OCI-LY7 (cell line): Measurements from ENCODE around the gene MBD3L5. TPM values are rescaled to one million over a fixed set of nuclear protein-coding genes. Genes with fewer than 3 reads are reported as not detected.

Experiments
- BruUV-seq: library from RNA; stranded (reverse); fragments of 400-500 nt; replicated peaks from 2 replicates; lab custom pipeline; 2021; lab: Mats Ljungman, UMichigan
- CTCF ChIA-PET: fragments of 300-600 bp; sonication (Branson Sonifier 250); formaldehyde crosslinking; loops from one replicate; lab custom pipeline; 2022; ENCODE audit warnings: antibody characterized with exemption; ENCODE audit not compliant: unreplicated experiment; lab: Charles Lee
- POLR2A ChIA-PET: fragments of 300-600 bp; sonication (Branson Sonifier 250); formaldehyde crosslinking; loops from one replicate; lab custom pipeline; 2022; ENCODE audit warnings: antibody characterized with exemption; lab: Charles Lee
- DNase-seq: peaks from one replicate; pipeline ENCODE4 v3.0.0-alpha.2; 2015; ENCODE audit warnings: low spot score
- H2AFZ ChIP-seq: fragments of 200-600 bp; sonication (generic), shearing (Covaris generic); 2 replicates; pipeline ENCODE4 v1.6.1; 2014; ENCODE audit warnings: mild to moderate bottlenecking, antibody characterized with exemption, low read length, moderate library complexity
- H3K27ac ChIP-seq: fragments of 200-600 bp; sonication (generic); 2 replicates; pipeline ENCODE4 v1.5.1; 2014; ENCODE audit warnings: mixed run types, low read depth, mild to moderate bottlenecking, moderate library complexity, low read length, inconsistent platforms; ENCODE audit not compliant: poor library complexity, severe bottlenecking
- H3K36me3 ChIP-seq: fragments of 200-600 bp; sonication (generic); 2 replicates; pipeline ENCODE4 v1.6.1; 2014; ENCODE audit warnings: mild to moderate bottlenecking, antibody characterized with exemption, low read length, moderate library complexity, mixed read lengths; ENCODE audit not compliant: insufficient read depth
- H3K4me1 ChIP-seq: fragments of 200-600 bp; sonication (generic); 2 replicates; pipeline ENCODE4 v1.5.1; 2014; ENCODE audit warnings: mild to moderate bottlenecking, low read length; ENCODE audit not compliant: insufficient read depth, poor library complexity, severe bottlenecking
- H3K4me2 ChIP-seq: fragments of 200-600 bp; sonication (generic); 2 replicates; pipeline ENCODE4 v1.6.1; 2014; ENCODE audit warnings: mild to moderate bottlenecking, low read length
- H3K4me3 ChIP-seq: fragments of 200-600 bp; sonication (generic); 2 replicates; pipeline ENCODE4 v1.5.1; 2014; ENCODE audit warnings: mild to moderate bottlenecking, low read depth, low read length; ENCODE audit not compliant: poor library complexity, severe bottlenecking
- H3K79me2 ChIP-seq: fragments of 200-600 bp; sonication (generic); 2 replicates; pipeline ENCODE4 v1.6.1; 2016; ENCODE audit warnings: low read depth, mild to moderate bottlenecking, low read length, moderate library complexity, mixed read lengths; ENCODE audit not compliant: insufficient read depth
- H3K9me2 ChIP-seq: fragments of 200-600 bp; sonication (generic); 2 replicates; pipeline ENCODE4 v1.6.1; 2016; ENCODE audit warnings: mild to moderate bottlenecking, low read length, mixed read lengths; ENCODE audit not compliant: insufficient read depth
- H3K9me3 ChIP-seq: fragments of 200-600 bp; sonication (generic); 2 replicates; pipeline ENCODE4 v1.6.1; 2014; ENCODE audit warnings: mild to moderate bottlenecking, mixed run types, low read length, mixed read lengths
- H4K20me1 ChIP-seq: fragments of 200-600 bp; sonication (generic); 2 replicates; pipeline ENCODE4 v1.6.1; 2014; ENCODE audit warnings: mild to moderate bottlenecking, antibody characterized with exemption, low read length, moderate library complexity, mixed read lengths; ENCODE audit not compliant: insufficient read depth
- EZH2phosphoT487 ChIP-seq: fragments of 200-600 bp; sonication (generic); IDR thresholded peaks from 2 replicates; pipeline ENCODE4 v1.6.1; 2018; ENCODE audit warnings: low read depth, borderline replicate concordance, mild to moderate bottlenecking, mixed run types, antibody characterized with exemption, low read length, moderate library complexity, mixed read lengths
- intact Hi-C: fragments of 100-400 bp; cut with micrococcal nuclease; formaldehyde crosslinking; loops from one replicate; pipeline ENCODE4 v1.10.0; 2022; ENCODE audit not compliant: unreplicated experiment
- total RNA-seq, 2 experiments: library from RNA; depleted of rRNA in 1 of 2; stranded (reverse); fragments of >200 nt in 1 of 2; shearing (Covaris generic) in 1 of 2; gene quantifications; 2 replicates each; pipeline ENCODE4 v1.2.3, GENCODE V29; 2014 to 2022
- TF ChIP-seq, protein P1 (sequence below): fragments of 200-600 bp; sonication (generic); conservative IDR thresholded peaks from 2 replicates; pipeline ENCODE4 v1.5.1; 2014; ENCODE audit warnings: mild to moderate bottlenecking, antibody characterized with exemption, low read length, moderate library complexity, mixed read lengths

MBD3L5 gene
- total RNA-seq, 2 experiments from 2014 or later = not detected

DNA sequence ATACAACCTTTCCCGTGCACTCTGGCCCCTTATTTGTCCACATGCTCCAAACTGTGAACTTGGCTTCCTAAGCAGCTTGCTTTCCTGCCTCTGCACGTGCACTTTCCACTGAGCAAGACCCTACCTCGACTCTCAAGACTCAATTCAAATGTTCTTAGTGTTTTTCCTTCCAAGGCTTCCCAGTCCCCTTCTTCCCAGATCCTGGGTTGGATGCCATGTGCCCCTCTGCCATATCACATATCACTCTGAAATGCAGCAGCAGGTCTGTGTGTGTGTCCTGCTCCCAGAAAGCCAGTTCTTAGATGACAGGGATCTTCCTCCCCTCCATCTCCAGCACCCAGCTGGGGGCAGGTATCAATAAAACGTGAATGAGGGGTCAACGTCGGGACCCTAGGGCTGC is 42.2 kb downstream of the MBD3L5 start:
- intact Hi-C loops = no loop called here
- Histone ChIP-seq H3K27ac (no peak overlapping the region), H3K4me3 (no peak overlapping the region), H2AFZ (no peak overlapping the region), H3K9me2 (no peaks in the 10 kb centered on the region), H3K9me3 (peaks cover 5% of the 10 kb centered on the region), H3K36me3 (peaks cover 65% of the 10 kb centered on the region), H4K20me1 (no peaks in the 10 kb centered on the region), H3K79me2 (peaks cover 19% of the 10 kb centered on the region), H3K4me1 (peaks cover 16% of the 10 kb centered on the region), H3K4me2 (no peak overlapping the region)
- no TSS peak for BruUV-seq
- POLR2A ChIA-PET = interaction anchor here (0.7 kb wide), 1 partner anchor 27 kb away, joined by 4 read pairs; no protein-coding TSS in a partner anchor
- CTCF ChIA-PET = no interaction called here
- DNase-seq = no peak
- TF ChIP-seq EZH2phosphoT487 = no peak
- TF ChIP-seq, protein P1, sequence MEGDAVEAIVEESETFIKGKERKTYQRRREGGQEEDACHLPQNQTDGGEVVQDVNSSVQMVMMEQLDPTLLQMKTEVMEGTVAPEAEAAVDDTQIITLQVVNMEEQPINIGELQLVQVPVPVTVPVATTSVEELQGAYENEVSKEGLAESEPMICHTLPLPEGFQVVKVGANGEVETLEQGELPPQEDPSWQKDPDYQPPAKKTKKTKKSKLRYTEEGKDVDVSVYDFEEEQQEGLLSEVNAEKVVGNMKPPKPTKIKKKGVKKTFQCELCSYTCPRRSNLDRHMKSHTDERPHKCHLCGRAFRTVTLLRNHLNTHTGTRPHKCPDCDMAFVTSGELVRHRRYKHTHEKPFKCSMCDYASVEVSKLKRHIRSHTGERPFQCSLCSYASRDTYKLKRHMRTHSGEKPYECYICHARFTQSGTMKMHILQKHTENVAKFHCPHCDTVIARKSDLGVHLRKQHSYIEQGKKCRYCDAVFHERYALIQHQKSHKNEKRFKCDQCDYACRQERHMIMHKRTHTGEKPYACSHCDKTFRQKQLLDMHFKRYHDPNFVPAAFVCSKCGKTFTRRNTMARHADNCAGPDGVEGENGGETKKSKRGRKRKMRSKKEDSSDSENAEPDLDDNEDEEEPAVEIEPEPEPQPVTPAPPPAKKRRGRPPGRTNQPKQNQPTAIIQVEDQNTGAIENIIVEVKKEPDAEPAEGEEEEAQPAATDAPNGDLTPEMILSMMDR = no peak

DNA sequence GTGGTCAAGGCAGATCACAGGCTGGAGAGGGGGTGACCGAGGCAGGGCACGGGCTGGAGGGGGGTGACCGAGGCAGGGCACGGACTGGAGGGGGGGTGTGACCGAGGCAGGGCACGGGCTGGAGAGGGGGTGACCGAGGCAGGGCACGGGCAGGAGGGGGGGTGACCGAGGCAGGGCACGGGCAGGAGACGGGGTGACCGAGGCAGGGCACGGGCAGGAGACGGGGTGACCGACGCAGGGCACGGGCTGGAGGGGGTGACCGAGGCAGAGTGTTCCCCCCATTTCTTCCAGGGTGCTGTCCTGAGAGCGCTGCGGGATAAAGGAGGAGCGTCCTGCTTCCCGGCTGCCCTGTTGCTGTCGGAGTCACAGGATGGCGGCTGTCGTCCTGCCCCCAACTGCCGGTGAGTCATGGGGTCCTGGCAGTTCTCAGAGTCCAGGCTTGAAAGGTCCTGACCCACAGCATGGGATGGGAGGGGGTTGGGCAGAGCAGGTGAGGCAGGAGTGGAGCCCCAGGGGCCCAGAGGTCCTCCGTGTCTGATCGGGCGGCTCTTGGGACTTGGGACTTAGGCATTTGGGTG is 44.4 kb downstream of the MBD3L5 start:
- Histone ChIP-seq H3K27ac (no peak overlapping the region), H4K20me1 (no peaks in the 10 kb centered on the region), H3K4me2 (no peak overlapping the region), H3K79me2 (peaks cover 17% of the 10 kb centered on the region), H3K36me3 (peaks cover 87% of the 10 kb centered on the region), H3K9me2 (no peaks in the 10 kb centered on the region), H2AFZ (no peak overlapping the region), H3K4me1 (peaks cover 9% of the 10 kb centered on the region), H3K4me3 (no peak overlapping the region), H3K9me3 (peaks cover 25% of the 10 kb centered on the region)
- TF ChIP-seq, protein P1 = no peak
- no peak for TF ChIP-seq EZH2phosphoT487
- no TSS peak for BruUV-seq
- CTCF ChIA-PET = no interaction called here
- POLR2A ChIA-PET = no interaction called here
- intact Hi-C loops = no loop called here
- no peak for DNase-seq

DNA sequence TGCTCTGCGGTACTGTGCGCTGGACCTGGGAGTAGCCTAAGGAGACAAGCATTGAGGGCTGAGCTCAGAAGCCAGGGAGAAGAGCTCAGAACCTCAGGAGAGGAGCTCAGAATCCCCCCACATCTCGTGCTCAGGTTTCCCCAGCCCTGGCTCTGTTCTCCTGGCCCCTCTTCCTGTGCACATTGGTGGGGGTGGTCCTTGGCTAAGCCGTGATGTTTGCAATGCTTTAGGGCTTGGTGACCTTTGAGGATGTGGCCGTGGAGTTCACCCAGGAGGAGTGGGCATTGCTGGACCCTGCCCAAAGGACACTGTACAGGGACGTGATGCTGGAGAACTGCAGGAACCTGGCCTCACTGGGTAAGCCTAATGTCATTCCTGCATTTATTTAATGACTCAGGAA is 45.8 kb downstream of the MBD3L5 start:
- no peak for DNase-seq
- no peaks in the 10 kb centered on the region for H3K9me2 ChIP-seq
- H3K36me3 ChIP-seq = peaks cover 94% of the 10 kb centered on the region
- intact Hi-C loops = no loop called here
- H3K4me3 ChIP-seq = no peak overlapping the region
- H2AFZ ChIP-seq = no peak overlapping the region
- peaks cover 37% of the 10 kb centered on the region for H3K9me3 ChIP-seq
- no peaks in the 10 kb centered on the region for H3K4me1 ChIP-seq
- H3K27ac ChIP-seq = no peak overlapping the region
- no peaks in the 10 kb centered on the region for H4K20me1 ChIP-seq
- POLR2A ChIA-PET = no interaction called here
- CTCF ChIA-PET = no interaction called here
- H3K79me2 ChIP-seq = peaks cover 3% of the 10 kb centered on the region; the same call in 1 of the 2 replicates
- BruUV-seq = no TSS peak
- no peak for TF ChIP-seq EZH2phosphoT487
- TF ChIP-seq, protein P1 = no peak
- H3K4me2 ChIP-seq = no peak overlapping the region
